OCI-M1 (cell line): ENCODE data around the gene SOHLH2.

Experiments used
- DNase-seq: peaks from one replicate; lab custom pipeline; 2025; lab: John Stamatoyannopoulos, UW

SOHLH2 gene

GRCh38 chr13:36214163-36214921 lies at the start of gene SOHLH2:
SOHLH2 (minus strand) TSS chr13:36214556; CDS start chr13:36214526, 30 bp downstream.
- DNase-seq, result no peak

GRCh38 chr13:36261976-36262375 lies 47.6 kb upstream of the SOHLH2 start:
- no peak for DNase-seq

GRCh38 chr13:36261011-36261410 lies 46.7 kb upstream of the SOHLH2 start:
- no peak for DNase-seq

GRCh38 chr13:36259361-36260137 lies 45.2 kb upstream of the SOHLH2 start:
- no peak for DNase-seq

DNA sequence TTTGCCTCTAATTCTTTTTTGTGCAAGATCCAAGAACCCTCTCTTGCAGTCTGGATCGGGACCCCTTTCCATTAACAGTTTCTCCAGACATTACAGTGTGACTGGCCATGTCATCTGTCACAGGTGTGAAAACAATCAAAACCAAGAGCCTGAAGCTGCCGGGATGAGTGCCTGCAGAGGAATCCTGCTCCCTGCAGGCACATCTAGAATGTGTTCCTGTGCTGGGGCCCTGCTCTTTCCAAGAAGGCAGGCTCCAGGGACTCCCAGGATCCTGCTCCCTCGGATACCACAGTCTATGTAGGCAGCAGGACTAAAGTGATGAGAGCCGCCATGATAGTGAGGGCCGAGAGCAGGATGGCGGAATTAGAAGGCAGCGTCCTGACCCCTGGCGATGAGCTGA lies 44.5 kb upstream of the SOHLH2 start:
- no peak for DNase-seq

DNA sequence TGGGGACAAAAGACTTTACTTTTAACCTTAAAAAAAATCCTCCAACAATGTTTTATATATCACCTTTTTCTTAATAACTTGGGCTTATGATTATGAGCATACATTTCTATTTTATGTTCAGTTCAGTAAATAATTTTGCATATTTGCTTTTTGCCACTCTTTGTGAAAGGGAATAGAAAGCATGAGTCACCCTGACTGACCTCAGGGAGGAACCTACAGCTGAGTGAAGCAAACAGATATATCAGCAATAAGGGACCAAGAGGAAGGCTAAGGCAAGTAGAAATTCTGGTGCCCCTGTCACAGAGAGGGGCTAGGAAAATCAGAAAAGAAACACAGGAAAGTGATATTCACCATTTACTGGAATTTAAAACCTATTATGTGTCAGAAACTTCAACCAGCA lies 37.2 kb upstream of the SOHLH2 start:
- peak; percentile 48 for DNase-seq

- no peak for DNase-seq
Measured at GRCh38 chr13:36251017-36251416, 36.7 kb upstream of the SOHLH2 start.

DNA sequence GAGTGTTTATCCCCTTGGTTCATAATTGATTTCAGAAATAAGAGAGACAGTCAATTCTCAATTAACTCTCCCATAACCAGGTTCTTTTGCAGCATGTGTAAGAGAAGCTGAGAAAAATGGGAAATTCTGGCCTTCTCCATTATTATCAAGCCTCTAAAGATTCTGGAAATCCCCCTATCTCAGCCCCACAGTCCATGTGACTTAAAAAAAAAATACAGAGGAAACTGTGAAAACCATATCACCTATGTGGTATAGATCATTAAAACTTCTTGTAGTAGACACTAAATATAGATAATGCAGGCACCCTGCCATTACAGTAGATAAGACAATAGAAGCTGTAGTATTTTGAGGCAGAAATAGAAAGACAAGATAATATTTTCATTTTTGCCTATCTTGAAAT lies 34.3 kb upstream of the SOHLH2 start:
- no peak for DNase-seq

DNA sequence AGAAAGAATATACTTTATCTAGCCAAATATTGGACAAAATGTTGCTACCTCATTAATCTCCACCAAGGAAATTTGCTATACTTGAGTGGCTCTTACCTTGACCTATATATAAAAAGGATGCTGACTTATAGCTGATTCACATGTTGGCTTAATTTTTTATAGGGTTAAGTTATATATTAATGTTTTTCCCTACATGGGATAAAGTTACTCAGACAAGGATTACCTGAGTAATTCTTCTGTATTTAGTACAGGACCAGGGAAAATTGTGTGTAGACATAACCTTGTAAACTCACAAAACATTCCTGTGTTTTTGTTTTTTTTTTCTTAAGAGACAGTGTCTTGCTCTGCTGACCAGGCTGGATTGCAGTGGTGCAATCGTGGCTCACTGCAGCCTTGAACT lies 30.6 kb upstream of the SOHLH2 start:
- no peak for DNase-seq

GRCh38 chr13:36244073-36244472 lies 29.7 kb upstream of the SOHLH2 start:
- DNase-seq, result no peak

- DNase-seq, result no peak
Measured at GRCh38 chr13:36242761-36243160, 28.4 kb upstream of the SOHLH2 start.

- DNase-seq, result no peak
Measured at GRCh38 chr13:36231236-36231635, 16.9 kb upstream of the SOHLH2 start.

DNA sequence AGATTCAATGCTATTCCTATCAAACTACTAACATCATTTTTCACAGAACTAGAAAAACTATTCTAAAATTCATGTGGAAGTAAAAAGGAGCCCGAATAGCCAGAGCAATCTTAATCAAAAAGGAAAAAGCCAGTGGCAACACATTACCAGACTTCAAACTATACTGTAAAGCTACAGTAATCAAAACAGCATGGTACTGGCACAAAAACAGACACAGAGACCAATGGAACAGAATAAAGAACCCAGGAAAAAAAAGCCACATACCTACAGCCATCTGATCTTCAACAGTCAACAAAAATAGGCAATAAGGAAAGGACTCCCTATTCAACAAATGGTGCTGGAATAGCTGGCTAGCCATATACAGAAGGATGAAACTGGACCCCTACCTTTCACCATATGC lies 10.4 kb upstream of the SOHLH2 start:
- no peak for DNase-seq

- no peak for DNase-seq
Measured at GRCh38 chr13:36219883-36220282, 5.5 kb upstream of the SOHLH2 start.

- no peak for DNase-seq
Measured at GRCh38 chr13:36217456-36217855, 3.1 kb upstream of the SOHLH2 start.

GRCh38 chr13:36212789-36213188 lies 1.6 kb downstream of the SOHLH2 start:
- peak; percentile 18 for DNase-seq

- DNase-seq, result no peak
Measured at GRCh38 chr13:36211567-36211966, 2.8 kb downstream of the SOHLH2 start.

- DNase-seq, result no peak
Measured at GRCh38 chr13:36210738-36211137, 3.6 kb downstream of the SOHLH2 start.

DNA sequence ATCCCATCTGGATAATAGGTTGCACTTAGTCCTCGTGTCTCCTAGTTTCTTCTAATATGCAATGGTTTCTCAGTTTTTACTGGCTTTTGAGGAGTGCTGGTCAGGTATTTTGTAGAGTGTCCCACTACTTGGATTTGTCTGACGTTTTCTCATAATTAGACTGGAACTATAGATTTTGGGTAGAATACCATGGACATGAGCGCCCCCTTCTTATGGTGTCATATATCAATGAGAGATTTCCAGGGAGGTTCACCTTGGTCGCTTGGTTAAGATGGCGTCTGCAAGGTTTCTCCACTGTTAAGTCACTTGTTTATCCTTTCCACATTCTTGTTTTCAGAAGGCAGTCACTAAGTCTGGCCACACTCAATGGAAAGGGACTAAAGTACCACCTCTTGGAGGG lies 6.7 kb downstream of the SOHLH2 start:
- DNase-seq, result no peak

DNA sequence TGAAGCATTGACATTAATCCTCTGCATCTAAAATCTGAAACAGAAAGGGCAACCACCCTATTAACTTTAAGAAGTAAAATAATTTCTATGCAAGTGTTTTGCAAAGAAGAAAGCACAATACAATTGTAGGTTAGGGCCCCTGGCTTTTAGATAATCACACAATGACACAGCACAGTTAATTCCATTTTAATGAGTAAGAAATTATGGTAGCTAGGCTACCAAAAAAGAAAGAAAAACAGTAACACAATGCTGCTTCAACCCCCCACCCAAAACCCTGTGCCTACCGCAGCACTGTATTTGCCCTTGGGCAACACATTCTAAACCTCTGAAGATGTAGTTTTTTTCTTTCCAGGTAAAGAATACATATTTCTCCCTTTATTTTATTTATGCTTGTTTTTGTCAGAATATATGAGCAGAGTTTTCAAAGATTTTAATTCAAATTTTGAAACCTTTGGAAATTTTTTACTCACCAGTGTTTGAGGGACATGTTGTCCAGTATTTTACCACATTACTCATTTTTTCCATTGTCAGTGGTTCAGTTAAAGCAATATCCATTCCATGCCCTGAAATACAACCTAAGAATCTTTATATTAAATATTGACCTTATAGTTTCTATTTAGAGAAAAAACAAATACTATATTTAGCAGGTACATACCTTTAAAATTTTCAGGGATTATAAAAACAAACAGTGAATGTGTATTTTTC lies 21.1 kb downstream of the SOHLH2 start:
- DNase-seq, result peak; percentile 59

DNA sequence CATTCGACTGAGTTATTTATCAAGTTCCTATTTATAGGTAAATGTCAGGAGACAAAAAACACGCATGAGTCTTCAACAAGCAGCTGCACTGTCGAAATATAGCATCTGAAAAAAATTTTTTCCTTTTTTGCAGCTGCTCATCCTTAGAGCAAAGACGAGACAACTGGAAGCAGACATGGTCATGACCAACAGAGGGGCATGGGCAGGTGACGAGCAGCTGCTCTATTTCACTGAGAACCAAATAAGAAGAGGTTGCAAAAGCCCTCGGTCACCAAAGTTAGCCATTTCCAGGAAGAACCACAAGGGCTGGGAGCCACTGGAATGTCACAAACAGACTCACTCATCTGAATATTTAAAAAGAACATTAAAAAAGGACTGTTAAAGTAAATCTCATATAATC lies 22.2 kb downstream of the SOHLH2 start:
- peak; percentile 72 for DNase-seq

- DNase-seq, result peak; percentile 33
Measured at GRCh38 chr13:36190771-36191170, 23.6 kb downstream of the SOHLH2 start.

DNA sequence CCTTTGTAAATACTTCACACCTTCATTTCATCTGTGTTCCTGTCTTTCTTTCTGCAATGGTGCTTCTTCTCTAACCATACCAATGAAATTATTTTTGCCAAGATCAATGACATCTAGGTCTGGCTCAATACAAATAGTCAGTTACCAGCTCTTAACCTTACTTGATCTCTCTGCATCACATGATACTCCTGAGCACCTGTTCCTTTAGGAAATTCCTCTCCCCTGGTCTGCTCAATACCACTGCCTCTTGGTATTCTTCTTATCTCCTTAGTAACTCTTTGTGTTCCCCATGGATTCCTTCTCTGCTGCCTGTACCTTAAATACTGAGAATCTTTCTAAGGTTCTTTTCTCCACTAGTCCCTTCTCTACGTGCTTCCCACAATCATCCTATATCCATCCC lies 25.9 kb downstream of the SOHLH2 start:
- DNase-seq, result no peak
